Epithelial cell of esophagus (primary cell): ENCODE data around the gene NOVA2.
A peak's percentile ranks its signal among the peaks of the same experiment; 100 is the strongest.

Source experiments
- DNase-seq: peaks from one replicate; pipeline ENCODE4 v3.0.0; 2010; ENCODE audit warnings: low read depth
- H3K4me3 ChIP-seq: 2 replicates; pipeline ENCODE4 v1.5.1; 2011; ENCODE audit warnings: mild to moderate bottlenecking, low read length, control low read depth
- TF ChIP-seq, protein P1 (sequence below): IDR thresholded peaks from 2 replicates; pipeline ENCODE4 v1.5.1; 2011; ENCODE audit warnings: low read depth, mild to moderate bottlenecking, low read length, control low read depth, inconsistent platforms; ENCODE audit not compliant: insufficient read depth; ENCODE audit errors: missing control alignments

The NOVA2 gene

DNA sequence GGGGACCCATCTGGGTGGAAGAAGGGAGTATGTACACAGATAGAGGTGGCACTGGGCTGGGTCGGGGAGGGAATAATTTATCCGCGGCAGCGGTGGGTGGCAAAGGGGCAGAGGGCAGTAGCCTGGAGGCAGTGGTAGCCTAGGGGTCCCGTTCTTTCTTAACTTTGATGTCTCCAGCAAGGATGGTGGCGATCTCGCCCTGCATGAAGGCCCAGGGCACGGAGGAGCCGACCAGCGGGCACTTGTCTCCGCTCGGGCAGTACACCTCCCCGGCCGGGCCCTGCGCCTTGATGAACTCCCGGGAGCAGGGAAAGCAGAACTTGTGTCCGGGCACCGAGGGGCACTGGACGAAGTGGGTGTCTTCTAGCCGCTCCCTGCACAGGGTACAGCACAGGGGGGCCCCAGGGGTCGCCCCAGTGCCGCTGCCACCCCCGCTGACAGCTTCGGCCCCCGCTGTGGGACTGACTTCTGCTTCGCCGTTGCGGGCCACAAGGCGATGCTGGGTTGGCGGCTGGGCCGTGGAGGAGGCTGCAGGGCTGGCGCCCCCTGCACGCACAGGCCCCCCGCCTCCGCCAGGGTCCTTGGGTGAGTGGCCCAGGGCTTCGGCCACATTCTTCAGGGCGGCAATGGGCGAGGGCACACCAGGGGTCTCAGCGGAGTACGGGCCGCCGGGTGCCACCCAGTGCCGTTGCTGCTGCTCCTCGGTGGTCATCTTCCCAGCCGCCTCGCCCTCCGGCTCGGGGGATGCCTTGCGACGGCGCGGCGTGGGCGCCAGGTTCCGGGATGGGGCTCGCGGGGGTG is 89.6 kb downstream of the NOVA2 start:
- no peak for DNase-seq
- H3K4me3 ChIP-seq, result peak overlapping the region; percentile 17
- TF ChIP-seq, protein P1, sequence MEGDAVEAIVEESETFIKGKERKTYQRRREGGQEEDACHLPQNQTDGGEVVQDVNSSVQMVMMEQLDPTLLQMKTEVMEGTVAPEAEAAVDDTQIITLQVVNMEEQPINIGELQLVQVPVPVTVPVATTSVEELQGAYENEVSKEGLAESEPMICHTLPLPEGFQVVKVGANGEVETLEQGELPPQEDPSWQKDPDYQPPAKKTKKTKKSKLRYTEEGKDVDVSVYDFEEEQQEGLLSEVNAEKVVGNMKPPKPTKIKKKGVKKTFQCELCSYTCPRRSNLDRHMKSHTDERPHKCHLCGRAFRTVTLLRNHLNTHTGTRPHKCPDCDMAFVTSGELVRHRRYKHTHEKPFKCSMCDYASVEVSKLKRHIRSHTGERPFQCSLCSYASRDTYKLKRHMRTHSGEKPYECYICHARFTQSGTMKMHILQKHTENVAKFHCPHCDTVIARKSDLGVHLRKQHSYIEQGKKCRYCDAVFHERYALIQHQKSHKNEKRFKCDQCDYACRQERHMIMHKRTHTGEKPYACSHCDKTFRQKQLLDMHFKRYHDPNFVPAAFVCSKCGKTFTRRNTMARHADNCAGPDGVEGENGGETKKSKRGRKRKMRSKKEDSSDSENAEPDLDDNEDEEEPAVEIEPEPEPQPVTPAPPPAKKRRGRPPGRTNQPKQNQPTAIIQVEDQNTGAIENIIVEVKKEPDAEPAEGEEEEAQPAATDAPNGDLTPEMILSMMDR, result no peak
